ENCODE results near the gene CREB5.
A peak's percentile ranks its signal among the peaks of the same experiment; 100 is the strongest.
"Not testable (repeated sequence)": the region's sequence is repeated elsewhere in the genome, so short reads cannot be mapped to it uniquely, and the experiment has no call there.

Gene CREB5

GRCh38 chr7:28550580-28551186 lies 138.4 kb downstream of the CREB5 start:
- no peaks in the 10 kb centered on the region for H3K36me3 ChIP-seq (ENCODE audit: control insufficient read depth in 1 of 2, insufficient read depth in 2 of 2, low read depth in 1 of 2, low read length in 2 of 2)
- WGBS, result 87% methylated on average over 6 of the region's 7 CpGs
- no peak overlapping the region for H3K27ac ChIP-seq (ENCODE audit: low read length, poor library complexity, severe bottlenecking)
- H3K79me1 ChIP-seq (replicated peaks; ENCODE audit: low read length, poor library complexity, severe bottlenecking), result peaks cover 1% of the 10 kb centered on the region
- no peak overlapping the region for H3K4me3 ChIP-seq (ENCODE audit: insufficient read depth in 1 of 2, low read depth in 1 of 2, low read length in 2 of 2)
- H4K91ac ChIP-seq (ENCODE audit: low read length), result no peak overlapping the region
- DNase-seq, result no peak
- no peak overlapping the region for H2BK15ac ChIP-seq (ENCODE audit: low read depth, poor library complexity, severe bottlenecking)
- H3K4ac ChIP-seq (ENCODE audit: low read depth in 1 of 2, low read length in 2 of 2), result no peak overlapping the region
- no peak overlapping the region for H2AFZ ChIP-seq (ENCODE audit: low read depth, low read length)
- H2BK12ac ChIP-seq (ENCODE audit: low read length in 2 of 2), result no peak overlapping the region
- H3K23ac ChIP-seq (ENCODE audit: low read length in 2 of 2), result no peak overlapping the region
- no peak overlapping the region for H3K4me2 ChIP-seq (ENCODE audit: low read length, poor library complexity, severe bottlenecking)
- peak overlapping the region; percentile 65 for H2AK5ac ChIP-seq (ENCODE audit: low read length, severe bottlenecking)
- no peak overlapping the region for H2BK5ac ChIP-seq (ENCODE audit: low read depth, low read length, poor library complexity, severe bottlenecking)
- H3K4me1 ChIP-seq (ENCODE audit: control insufficient read depth, insufficient read depth, low read depth, low read length), result peaks cover 4% of the 10 kb centered on the region
- H3K27me3 ChIP-seq (ENCODE audit: control insufficient read depth in 1 of 2, insufficient read depth in 1 of 2, low read length in 2 of 2), result no peaks in the 10 kb centered on the region
- no peak overlapping the region for H3K14ac ChIP-seq (ENCODE audit: low read length in 2 of 2)
- no peak overlapping the region for H4K8ac ChIP-seq (ENCODE audit: low read length)
- H3K18ac ChIP-seq (ENCODE audit: low read depth in 1 of 2, low read length in 2 of 2), result no peak overlapping the region
- peaks cover 6% of the 10 kb centered on the region for H3K9me3 ChIP-seq (ENCODE audit: control insufficient read depth, low read length)
- no peak overlapping the region for H3K9ac ChIP-seq (ENCODE audit: low read length)
- no peak overlapping the region for H2BK120ac ChIP-seq (ENCODE audit: low read depth, low read length)

GRCh38 chr7:28551331-28551730 lies 139.0 kb downstream of the CREB5 start:
- Histone ChIP-seq H2BK15ac (ENCODE audit: low read depth, poor library complexity, severe bottlenecking) (no peak overlapping the region), H3K4me1 (ENCODE audit: control insufficient read depth, insufficient read depth, low read depth, low read length) (peaks cover 4% of the 10 kb centered on the region), H3K27me3 (ENCODE audit: control insufficient read depth in 1 of 2, insufficient read depth in 1 of 2, low read length in 2 of 2) (no peaks in the 10 kb centered on the region), H3K23ac (ENCODE audit: low read length in 2 of 2) (no peak overlapping the region), H2AK5ac (ENCODE audit: low read length, severe bottlenecking) (peak overlapping the region; percentile 84), H3K79me1 (replicated peaks; ENCODE audit: low read length, poor library complexity, severe bottlenecking) (peaks cover 1% of the 10 kb centered on the region), H3K4me3 (ENCODE audit: insufficient read depth in 1 of 2, low read depth in 1 of 2, low read length in 2 of 2) (no peak overlapping the region), H2BK12ac (ENCODE audit: low read length in 2 of 2) (no peak overlapping the region), H3K14ac (ENCODE audit: low read length in 2 of 2) (no peak overlapping the region), H3K18ac (ENCODE audit: low read depth in 1 of 2, low read length in 2 of 2) (no peak overlapping the region), H3K9ac (ENCODE audit: low read length) (no peak overlapping the region), H3K4ac (ENCODE audit: low read depth in 1 of 2, low read length in 2 of 2) (no peak overlapping the region), H2BK5ac (ENCODE audit: low read depth, low read length, poor library complexity, severe bottlenecking) (no peak overlapping the region), H3K9me3 (ENCODE audit: control insufficient read depth, low read length) (peaks cover 2% of the 10 kb centered on the region), H2BK120ac (ENCODE audit: low read depth, low read length) (no peak overlapping the region), H3K4me2 (ENCODE audit: low read length, poor library complexity, severe bottlenecking) (no peak overlapping the region), H4K8ac (ENCODE audit: low read length) (no peak overlapping the region), H3K36me3 (ENCODE audit: control insufficient read depth in 1 of 2, insufficient read depth in 2 of 2, low read depth in 1 of 2, low read length in 2 of 2) (no peaks in the 10 kb centered on the region), H3K27ac (ENCODE audit: low read length, poor library complexity, severe bottlenecking) (no peak overlapping the region), H2AFZ (ENCODE audit: low read depth, low read length) (no peak overlapping the region), H4K91ac (ENCODE audit: low read length) (no peak overlapping the region)
- WGBS, result 35% methylated on average over 4 of the region's 5 CpGs
- no peak for DNase-seq

GRCh38 chr7:28551766-28552165 lies 139.4 kb downstream of the CREB5 start:
- H3K4me3 ChIP-seq (ENCODE audit: insufficient read depth in 1 of 2, low read depth in 1 of 2, low read length in 2 of 2); H3K4me2 ChIP-seq (ENCODE audit: low read length, poor library complexity, severe bottlenecking); H3K9ac ChIP-seq (ENCODE audit: low read length); H4K91ac ChIP-seq (ENCODE audit: low read length); H4K8ac ChIP-seq (ENCODE audit: low read length); H3K27ac ChIP-seq (ENCODE audit: low read length, poor library complexity, severe bottlenecking); H2AFZ ChIP-seq (ENCODE audit: low read depth, low read length); H2BK120ac ChIP-seq (ENCODE audit: low read depth, low read length); H2BK5ac ChIP-seq (ENCODE audit: low read depth, low read length, poor library complexity, severe bottlenecking); H3K18ac ChIP-seq (ENCODE audit: low read depth in 1 of 2, low read length in 2 of 2); H2BK12ac ChIP-seq (ENCODE audit: low read length in 2 of 2); H3K9me3 ChIP-seq (ENCODE audit: control insufficient read depth, low read length); H3K14ac ChIP-seq (ENCODE audit: low read length in 2 of 2); H3K23ac ChIP-seq (ENCODE audit: low read length in 2 of 2); H3K79me1 ChIP-seq (replicated peaks; ENCODE audit: low read length, poor library complexity, severe bottlenecking); H2BK15ac ChIP-seq (ENCODE audit: low read depth, poor library complexity, severe bottlenecking); H3K4ac ChIP-seq (ENCODE audit: low read depth in 1 of 2, low read length in 2 of 2); H3K36me3 ChIP-seq (ENCODE audit: control insufficient read depth in 1 of 2, insufficient read depth in 2 of 2, low read depth in 1 of 2, low read length in 2 of 2); DNase-seq; H3K27me3 ChIP-seq (ENCODE audit: control insufficient read depth in 1 of 2, insufficient read depth in 1 of 2, low read length in 2 of 2); H3K4me1 ChIP-seq (ENCODE audit: control insufficient read depth, insufficient read depth, low read depth, low read length): not testable (repeated sequence)
- 75% methylated on average over 1 of the region's 1 CpG for WGBS
- H2AK5ac ChIP-seq (ENCODE audit: low read length, severe bottlenecking), result peak overlapping the region; percentile 84

- H2BK120ac ChIP-seq (ENCODE audit: low read depth, low read length), result no peak overlapping the region
- H2BK15ac ChIP-seq (ENCODE audit: low read depth, poor library complexity, severe bottlenecking), result no peak overlapping the region
- H2AFZ ChIP-seq (ENCODE audit: low read depth, low read length), result no peak overlapping the region
- no peak overlapping the region for H2BK12ac ChIP-seq (ENCODE audit: low read length in 2 of 2)
- no peaks in the 10 kb centered on the region for H3K36me3 ChIP-seq (ENCODE audit: control insufficient read depth in 1 of 2, insufficient read depth in 2 of 2, low read depth in 1 of 2, low read length in 2 of 2)
- no peak overlapping the region for H4K8ac ChIP-seq (ENCODE audit: low read length)
- H3K14ac ChIP-seq (ENCODE audit: low read length in 2 of 2), result no peak overlapping the region
- H3K79me1 ChIP-seq (replicated peaks; ENCODE audit: low read length, poor library complexity, severe bottlenecking), result no peaks in the 10 kb centered on the region
- no peak overlapping the region for H2BK5ac ChIP-seq (ENCODE audit: low read depth, low read length, poor library complexity, severe bottlenecking)
- peaks cover 4% of the 10 kb centered on the region for H3K4me1 ChIP-seq (ENCODE audit: control insufficient read depth, insufficient read depth, low read depth, low read length)
- H3K18ac ChIP-seq (ENCODE audit: low read depth in 1 of 2, low read length in 2 of 2), result no peak overlapping the region
- H3K4ac ChIP-seq (ENCODE audit: low read depth in 1 of 2, low read length in 2 of 2), result no peak overlapping the region
- H4K91ac ChIP-seq (ENCODE audit: low read length), result no peak overlapping the region
- no peak for DNase-seq
- H3K4me3 ChIP-seq (ENCODE audit: insufficient read depth in 1 of 2, low read depth in 1 of 2, low read length in 2 of 2), result no peak overlapping the region
- H3K4me2 ChIP-seq (ENCODE audit: low read length, poor library complexity, severe bottlenecking), result peak overlapping the region; percentile 25
- H3K9ac ChIP-seq (ENCODE audit: low read length), result no peak overlapping the region
- H3K27me3 ChIP-seq (ENCODE audit: control insufficient read depth in 1 of 2, insufficient read depth in 1 of 2, low read length in 2 of 2), result peaks cover 0 to 6% of the 10 kb centered on the region in 2 experiments
- no peak overlapping the region for H3K27ac ChIP-seq (ENCODE audit: low read length, poor library complexity, severe bottlenecking)
- H2AK5ac ChIP-seq (ENCODE audit: low read length, severe bottlenecking), result peak overlapping the region; percentile 41
- no peaks in the 10 kb centered on the region for H3K9me3 ChIP-seq (ENCODE audit: control insufficient read depth, low read length)
- WGBS, result 90% methylated on average over 3 of the region's 4 CpGs
- H3K23ac ChIP-seq (ENCODE audit: low read length in 2 of 2), result no peak overlapping the region
Observed at GRCh38 chr7:28554802-28555471, 142.6 kb downstream of the CREB5 start.

Data from mesenchymal stem cell (in vitro differentiated cells and primary cell).